GM21723 (cell line): Measurements from ENCODE around the gene TET1.
"Not testable (repeated sequence)": the region's sequence is repeated elsewhere in the genome, so short reads cannot be mapped to it uniquely, and the experiment has no call there.

Source experiments
- ATAC-seq: cut with Tn5 transposase; IDR thresholded peaks from one replicate; pipeline ENCODE4 v1.9.1; 2021; ENCODE audit warnings: mild to moderate bottlenecking, moderate library complexity; ENCODE audit not compliant: unreplicated experiment

TET1 gene

DNA sequence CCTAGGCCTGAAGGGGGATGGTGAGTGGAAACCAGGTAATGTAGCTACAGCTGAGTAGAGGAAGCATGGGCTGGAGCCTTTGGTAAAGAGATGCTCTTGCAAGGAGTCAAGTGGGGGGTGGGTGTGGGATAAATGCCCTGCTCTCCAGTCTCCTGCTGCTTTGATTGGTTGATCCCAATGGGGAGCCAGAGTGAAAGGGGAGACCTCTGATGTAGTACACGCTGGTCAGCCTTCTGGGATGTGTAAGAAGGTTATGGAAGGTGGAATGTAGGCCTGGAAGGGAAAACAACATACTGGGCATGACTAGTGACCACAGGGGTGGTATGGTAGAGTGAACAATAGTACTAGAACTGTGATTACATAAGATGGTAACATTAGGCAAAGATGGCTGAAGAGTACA is 44.3 kb downstream of the TET1 start:
- ATAC-seq, result no peak

DNA sequence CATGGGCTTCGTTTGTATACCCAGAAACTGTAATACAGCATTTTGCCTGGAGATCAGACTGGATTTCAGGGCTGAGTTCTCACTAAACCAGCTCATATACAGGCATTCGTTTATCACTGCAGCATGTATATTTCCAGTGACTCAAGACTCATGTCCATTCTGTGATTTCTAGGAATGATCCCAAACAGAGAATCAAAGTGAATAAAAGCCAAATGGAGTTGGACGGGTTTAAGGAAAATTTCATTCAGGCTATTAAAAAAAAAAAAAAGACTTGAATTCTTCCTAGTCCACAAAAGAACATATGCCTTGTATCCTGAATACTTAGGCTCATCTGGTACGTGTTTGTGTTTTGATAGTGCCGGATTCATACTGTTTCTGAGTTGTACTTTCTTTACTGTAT is 46.8 kb downstream of the TET1 start:
- ATAC-seq, result no peak

DNA sequence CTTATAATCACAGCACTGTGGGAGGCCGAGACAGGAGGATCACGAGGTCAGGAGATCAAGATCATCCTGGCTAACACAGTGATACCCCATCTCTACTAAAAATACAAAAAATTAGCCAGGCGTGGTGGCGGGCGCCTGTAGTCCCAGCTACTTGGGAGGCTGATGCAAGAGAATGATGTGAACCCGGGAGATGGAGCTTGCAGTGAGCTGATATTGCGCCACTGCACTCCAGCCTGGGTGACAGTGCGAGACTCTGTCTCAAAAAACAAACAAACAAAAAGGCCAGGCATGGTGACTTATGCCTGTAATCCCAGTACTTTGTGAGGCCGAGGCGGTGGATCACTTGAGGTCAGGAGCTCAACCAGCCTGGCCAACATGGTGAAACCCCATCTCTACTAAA is 49.9 kb downstream of the TET1 start:
- not testable (repeated sequence) for ATAC-seq

DNA sequence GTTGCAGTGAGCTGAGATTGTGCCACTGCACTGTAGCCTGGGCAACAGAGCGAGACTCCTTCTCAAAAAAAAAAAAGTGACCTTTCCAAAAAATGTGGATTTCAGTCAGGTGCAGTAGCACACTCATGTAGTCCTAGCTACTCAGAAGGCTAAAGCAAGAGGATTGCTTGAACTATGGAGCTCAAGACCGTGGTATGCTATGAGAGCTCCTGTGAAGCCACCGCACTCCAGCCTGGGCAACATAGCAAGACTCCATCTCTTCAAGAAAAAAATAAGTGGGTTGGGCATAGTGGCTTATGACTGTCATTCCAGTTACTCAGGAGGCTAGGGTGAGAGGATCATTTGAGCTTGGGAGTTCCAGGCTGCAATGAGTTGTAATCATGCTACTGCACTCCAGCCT is 51.1 kb downstream of the TET1 start:
- no peak for ATAC-seq

DNA sequence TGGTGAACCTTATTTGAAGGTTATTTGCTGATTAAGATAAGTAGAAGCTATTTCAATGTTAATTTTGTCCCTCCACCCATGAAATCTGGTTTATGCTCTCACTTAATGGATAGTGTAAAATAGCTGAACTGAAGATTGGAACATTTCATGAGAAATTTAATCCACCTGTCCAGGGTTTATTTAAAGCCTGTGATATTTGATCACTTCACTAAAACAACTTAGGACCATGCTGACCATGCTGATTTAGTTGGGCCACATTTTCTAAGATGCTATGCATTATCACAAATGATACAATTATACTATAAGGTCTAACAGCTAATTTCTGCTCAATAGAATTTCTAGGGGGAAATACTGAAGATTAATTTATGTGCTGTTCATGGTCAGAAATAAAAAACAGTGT is 53.8 kb downstream of the TET1 start:
- ATAC-seq, result not testable (repeated sequence)

DNA sequence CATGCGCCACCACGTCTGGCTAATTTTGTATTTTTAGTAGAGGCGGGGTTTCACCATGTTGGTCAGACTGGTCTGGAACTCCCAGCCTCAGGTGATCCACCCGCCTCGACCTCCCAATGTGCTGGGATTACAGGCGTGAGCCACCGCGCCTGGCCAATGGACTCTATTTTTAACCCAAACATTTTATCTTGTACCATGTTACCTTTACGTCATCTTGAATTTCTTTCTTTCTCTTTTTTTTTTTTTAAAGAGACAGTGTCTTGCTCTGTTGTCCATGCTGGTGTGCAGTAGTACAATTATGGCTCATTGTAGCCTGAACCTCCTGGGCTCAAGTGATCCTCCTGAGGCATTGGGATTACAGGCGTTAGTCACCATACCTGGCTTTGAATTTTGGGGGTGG is 57.6 kb downstream of the TET1 start:
- ATAC-seq, result not testable (repeated sequence)

DNA sequence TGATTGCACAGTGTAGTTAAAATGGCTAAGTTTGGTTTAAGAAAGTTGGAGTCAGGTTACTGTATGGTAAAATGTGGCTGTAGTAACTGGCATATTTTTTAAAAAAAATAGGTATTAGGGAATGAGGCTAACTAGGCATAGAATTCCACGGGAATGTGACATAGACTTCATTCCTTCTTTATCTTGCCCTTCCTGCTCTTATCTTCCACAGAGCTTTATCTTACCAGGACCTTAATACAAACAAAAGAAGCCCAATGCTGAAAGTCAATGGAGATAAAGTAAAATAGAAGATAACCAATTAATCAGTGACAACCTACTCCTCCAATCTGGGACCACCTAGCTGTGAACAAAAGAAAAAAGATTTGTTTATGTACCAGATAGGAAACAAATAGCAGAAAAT is 58.1 kb downstream of the TET1 start:
- ATAC-seq, result no peak

DNA sequence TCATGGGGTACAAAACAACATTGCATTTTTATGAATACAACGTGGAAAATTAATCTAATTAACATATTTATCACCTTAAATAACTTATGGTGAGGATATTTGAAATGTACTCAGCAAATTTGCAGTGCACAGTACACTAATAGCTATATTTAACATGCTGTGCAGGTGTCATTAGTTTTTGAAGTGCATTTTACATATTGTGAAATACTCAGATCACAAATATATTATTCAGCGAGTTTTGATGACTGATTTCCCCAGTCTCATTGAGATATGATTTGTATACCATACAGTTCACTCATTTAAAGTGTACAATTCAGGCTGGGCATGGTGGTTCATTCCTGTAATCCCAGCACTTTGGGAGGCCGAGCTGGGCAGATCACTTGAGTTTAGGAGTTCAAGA is 59.5 kb downstream of the TET1 start:
- ATAC-seq, result no peak

DNA sequence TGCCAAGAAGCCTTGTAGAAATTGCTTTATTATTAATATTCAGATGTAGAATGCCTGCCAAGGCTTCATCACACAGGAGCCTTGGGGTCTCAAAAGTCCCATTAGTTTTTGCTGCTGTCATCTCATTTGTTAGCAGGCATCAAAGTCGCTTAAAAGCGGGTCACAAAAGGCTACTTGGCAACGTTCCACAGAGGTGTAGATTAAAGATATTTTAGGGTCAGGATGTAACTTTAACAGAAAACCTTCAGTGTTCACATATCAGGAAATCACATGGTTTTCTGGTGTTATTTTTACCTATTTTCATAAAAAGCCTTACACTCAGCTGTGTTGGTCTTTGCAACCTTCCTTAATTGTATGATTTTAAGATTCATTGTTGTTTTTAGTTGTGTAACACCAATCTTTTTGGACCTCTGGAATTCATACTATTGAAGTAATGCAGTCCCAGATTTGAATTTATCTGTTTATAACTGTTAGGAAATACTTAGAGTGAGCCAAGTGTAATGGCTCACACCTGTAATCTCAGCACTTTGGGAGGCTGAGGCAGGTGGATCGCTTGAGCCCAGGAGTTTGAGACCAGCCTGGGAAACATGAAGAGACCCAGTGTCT is 65.3 kb downstream of the TET1 start:
- ATAC-seq, result no peak

DNA sequence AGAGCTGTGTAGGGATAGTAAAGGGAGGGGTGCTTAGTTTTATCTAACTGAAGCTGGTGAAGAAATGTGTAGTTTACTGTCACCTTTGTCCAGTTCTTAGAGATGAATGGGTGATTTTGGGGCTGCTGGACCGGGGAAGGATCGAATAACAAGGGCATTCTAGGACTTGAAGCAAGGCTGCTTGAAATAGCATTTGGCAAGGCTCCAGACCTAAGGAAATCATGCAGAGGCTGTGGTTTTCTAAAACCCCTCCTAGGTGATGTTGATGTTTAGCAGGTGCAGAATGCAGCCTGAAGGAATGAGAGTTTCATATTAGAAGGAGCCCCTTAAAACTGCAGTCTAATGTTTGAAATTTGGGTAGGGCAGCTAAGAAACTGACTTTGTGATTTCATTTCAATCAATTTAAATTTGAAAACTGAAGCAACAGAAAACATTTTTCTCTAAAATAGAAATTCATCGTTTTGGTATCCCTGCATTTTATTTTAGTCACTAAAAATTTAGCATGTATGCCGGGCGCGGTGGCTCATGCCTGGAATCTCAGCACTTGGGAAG is 68.5 kb downstream of the TET1 start:
- ATAC-seq, result no peak

DNA sequence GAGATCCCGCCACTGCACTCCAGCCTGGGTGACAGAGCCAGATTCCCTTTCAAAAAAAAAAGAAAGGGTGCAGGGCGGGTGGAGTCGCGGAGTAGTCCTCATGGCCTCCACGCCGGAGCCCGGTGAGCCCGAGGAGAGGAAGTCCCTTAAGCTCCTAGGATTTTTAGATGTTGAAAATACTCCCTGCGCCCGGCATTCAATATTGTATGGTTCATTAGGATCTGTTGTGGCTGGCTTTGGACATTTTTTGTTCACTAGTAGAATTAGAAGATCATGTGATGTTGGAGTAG is 72.1 kb downstream of the TET1 start:
- not testable (repeated sequence) for ATAC-seq

DNA sequence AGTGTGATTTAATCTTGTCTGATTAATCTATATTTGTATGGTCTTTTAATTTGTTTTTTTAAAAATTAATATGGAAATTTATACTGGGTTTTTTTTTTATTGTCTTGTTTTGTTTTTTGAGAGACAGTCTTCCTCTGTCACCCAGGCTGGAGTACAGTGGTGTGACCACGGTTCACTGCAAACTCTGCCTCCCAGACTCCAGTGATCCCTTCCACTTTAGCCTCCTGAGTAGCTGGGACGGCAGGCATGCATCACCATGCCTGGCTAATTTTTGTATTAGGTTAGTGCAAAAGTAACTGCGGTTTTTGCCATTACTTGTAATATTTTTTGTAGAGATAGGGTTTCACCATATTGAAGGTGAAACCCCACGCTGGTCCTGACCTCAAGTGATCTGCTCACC is 73.1 kb downstream of the TET1 start:
- no peak for ATAC-seq

DNA sequence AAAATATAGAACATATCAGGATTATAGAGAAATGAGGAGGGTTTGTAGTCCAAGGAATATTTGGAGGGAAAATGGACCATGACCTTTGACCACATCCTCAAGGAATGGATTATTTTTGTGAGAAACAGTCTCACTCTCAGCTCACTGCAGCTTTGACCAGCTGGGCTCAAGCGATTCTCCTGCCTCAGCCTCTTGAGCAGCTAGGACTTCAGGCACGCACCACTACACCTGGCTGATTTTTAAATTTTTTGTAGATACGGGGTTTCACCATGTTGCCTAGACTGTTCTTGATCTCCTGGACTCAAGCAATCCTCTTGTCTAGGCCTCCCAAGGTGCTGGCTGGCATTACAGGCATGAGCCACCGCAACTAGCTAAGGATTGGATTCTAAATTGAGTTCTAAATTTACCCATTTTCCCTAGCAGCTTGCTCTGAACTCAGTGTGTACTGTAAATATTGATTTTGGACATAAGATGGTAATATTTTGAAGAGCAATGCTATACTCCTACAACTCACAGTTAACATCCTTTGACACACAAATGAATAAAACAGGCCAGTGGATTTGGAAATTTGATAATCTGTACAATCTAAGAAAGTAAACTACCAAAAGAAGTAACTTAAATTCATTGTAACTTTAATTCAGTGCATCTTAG is 73.8 kb downstream of the TET1 start:
- no peak for ATAC-seq

DNA sequence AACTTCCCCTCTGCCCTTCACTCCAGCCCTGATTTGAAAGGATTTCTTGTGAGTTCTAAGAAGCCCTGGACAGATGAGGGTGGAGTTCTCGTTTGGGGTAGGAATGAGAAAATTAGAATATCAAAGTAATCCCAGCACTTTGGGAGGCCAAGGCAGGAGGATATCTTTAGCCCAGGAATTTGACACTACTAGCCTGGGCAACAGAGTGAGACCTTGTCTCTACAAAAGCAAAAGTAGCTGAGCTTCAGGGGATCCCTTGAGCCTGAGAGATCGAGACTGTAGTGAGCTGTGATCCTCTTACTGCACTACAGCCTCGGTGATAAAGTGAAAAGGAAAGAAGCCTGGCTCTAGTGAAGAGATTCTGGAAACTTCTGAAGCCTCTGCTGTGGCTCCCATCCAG is 76.2 kb downstream of the TET1 start:
- ATAC-seq, result no peak

DNA sequence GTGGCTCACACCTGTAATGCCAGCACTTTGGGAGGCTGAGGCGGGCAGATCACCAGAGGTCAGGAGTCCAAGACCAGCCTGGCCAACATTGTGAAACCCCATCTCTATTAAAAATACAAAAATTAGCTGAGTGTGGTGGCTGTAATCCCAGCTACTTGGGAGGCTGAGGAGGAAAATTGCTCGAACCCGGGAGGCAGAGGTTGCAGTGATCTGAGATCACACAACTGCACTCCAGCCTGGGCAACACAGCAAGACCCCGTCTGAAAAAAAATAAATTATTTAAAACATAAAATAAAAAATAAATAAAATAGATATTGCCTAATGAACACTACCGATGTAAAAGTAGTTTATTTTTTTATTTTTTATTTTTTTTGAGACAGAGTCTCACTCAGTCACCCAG is 83.4 kb downstream of the TET1 start:
- ATAC-seq, result not testable (repeated sequence)

DNA sequence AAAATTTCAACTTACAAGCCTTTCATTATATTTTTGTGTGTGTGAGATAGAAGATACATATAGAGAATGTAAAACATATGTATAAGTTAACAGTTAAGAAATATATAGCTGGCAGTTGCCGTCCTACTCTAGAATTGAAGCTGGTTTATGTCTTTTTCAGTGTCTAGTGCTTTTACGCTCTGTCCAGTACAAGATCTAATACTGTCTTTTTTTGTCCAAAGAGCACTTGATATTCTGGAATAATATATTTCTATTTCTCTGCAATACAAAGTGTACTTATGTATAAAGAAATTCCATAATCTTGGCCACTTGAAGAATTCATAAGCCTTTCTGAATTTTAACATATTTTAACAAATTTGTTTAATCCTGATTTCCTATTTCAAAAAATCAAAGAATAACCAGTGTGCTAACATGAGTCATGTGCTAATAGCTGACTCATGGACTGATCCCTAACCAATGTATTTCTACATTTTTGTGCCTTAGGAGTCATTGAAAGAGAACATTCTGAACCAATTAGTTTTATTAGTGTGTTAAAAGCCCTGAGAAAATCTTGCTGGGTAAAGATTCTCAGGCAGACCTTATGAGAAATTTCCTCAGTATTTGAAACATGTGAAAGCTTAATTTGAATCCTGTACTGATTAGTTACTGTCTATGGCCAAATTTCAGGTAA is 87.7 kb downstream of the TET1 start:
- no peak for ATAC-seq

DNA sequence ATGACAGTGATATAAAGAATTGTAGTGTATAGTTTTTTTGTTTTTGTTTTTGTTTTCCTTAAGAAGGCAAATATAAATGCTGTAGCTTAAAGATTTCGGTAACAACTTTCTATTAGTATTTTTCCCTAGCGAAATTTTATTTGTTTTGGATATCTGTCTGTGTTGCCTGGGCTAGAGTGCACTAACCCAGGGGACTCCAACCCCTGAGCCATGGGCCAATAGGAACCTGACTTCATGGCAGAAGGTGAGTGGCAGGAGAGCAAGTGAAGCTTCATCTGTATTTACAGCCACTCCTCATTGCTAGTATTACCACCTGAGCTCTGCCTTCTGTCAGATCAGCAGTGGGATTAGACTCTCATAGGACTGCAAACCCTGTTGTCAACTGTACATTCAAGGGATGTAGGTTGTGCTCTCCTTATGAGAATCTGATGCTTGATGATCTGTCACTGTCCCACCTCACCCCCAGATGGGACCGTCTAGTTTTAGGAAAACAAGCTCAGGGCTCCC is 95.5 kb downstream of the TET1 start:
- ATAC-seq, result no peak

DNA sequence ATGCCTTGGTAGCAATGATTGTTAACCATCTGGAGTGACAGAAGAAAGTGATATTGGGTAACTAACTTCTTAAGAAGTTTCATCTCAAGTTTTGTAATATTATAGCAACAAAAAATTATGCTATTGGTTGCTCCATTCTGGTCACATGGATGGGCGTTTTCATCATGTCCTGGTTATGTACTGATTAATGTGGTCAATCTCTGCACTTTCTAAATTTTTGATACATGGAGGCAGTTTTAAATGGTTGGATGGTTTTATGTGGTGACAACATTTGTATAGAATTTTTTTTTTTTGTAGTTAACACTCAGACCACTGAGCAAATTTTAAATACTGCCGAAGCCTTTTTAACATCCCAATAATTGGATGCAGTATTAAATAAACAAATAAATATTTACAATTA is 105.7 kb downstream of the TET1 start:
- ATAC-seq, result no peak

DNA sequence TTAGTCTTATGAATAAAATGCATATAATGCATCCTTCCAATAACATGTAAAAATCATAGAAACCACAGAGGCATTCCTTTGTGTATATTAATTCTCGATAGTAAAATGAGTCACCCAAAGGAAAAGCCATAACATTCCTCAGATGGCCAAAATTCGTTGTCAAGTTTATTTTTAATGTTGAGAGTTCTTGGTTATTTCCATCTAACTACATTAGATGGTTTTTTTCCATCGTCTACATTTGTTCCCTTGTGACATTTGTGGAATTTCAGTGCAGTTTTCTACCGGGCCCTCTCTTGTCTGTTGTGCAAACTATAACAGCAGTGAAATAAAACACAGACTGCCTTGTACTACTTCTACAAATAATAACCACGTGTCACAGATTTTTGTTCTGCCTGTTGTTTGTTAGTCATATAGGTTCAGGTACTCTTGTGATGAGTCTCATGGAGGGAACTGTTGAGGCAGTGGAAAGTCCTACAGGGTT is 106.2 kb downstream of the TET1 start:
- ATAC-seq, result no peak

DNA sequence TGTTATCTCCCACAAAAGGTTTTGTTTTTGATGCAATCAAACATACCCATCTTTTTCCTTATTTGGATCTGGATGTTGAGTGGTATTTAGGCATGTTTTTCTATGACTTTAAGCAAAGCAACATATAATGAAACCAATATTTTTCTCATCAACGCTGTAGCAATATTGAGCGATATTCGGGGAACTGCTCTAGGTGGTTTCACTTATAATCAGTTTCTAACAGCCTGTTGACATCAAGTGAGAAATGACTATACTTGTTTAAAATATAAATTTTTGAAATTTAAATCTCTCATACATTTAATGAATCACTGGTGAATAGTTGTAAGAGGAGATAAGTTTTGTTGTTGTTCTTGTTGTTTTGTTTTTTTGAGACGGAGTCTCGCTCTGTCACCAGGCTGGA is 108.1 kb downstream of the TET1 start:
- ATAC-seq, result no peak

DNA sequence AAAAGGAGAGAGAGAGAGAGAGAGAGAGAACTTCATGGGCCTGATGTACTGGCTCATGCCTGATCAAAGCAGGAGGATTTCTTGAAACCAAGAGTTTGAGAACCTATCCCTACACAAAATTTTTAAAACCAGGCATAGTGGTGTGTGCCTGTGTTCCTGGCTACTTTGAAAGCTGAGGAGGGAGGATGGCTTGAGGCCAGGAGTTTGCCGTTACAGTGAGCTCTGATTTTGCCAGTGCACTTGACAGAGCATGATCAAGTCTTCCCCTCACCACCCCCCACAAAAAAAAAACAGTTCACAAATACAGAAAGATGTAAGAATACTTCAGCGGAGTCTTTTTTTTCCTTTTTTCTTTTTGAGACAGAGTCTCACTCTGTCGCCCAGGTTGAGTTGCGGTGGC is 108.8 kb downstream of the TET1 start:
- ATAC-seq, result no peak

DNA sequence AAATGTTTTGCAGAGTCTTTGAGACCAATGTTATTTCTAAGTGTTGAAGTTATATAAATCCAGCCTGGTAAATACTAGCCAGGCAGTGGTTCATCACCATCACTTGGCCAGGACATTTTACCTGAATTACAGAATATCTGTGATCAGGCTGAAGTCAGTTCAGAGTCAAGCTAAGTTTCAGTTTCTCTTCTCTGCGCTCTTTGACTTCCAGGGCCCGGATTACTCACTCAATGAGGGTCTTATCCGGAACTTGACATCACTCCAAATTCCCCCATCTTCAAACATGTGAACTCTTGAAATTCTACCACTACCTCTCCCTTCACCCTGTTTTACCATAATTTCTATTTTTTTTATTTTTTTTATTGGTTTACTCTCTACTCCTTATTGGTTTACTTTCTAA is 124.3 kb downstream of the TET1 start:
- ATAC-seq, result peak; percentile 60
